Breast epithelium (tissue), 4 donors: Measurements from ENCODE around the gene ADCY1. TPM values are rescaled to one million over a fixed set of nuclear protein-coding genes. Genes with fewer than 3 reads are reported as not detected.

Experiments
- DNase-seq, 2 donors: peaks; one replicate each; pipeline ENCODE4 v3.0.0-alpha.2; 2019; ENCODE audit warnings: low spot score in 2 of 2
- H3K27ac ChIP-seq, 2 donors: fragments of 200-600 bp; sonication (generic) in 1 of 2; one replicate each; pipeline ENCODE4 v1.5.1; 2016 to 2019; ENCODE audit warnings: mild to moderate bottlenecking in 1 of 2
- H3K27me3 ChIP-seq, 2 donors: fragments of 200-600 bp; sonication (generic) in 1 of 2; one replicate each; pipeline versions ENCODE4 v1.5.1 to v1.6.0; 2017 to 2019; ENCODE audit warnings: control low read depth in 1 of 2, mild to moderate bottlenecking in 1 of 2
- H3K36me3 ChIP-seq: fragments of 200-600 bp; one replicate; pipeline ENCODE4 v1.5.1; 2019
- H3K4me1 ChIP-seq, 2 donors: fragments of 200-600 bp; sonication (generic); one replicate each; pipeline ENCODE4 v1.5.1; 2016 to 2019; ENCODE audit warnings: control low read depth in 1 of 2
- H3K4me3 ChIP-seq, 3 donors: fragments of 200-600 bp; sonication (generic); 1 replicate in 2 of 3; 2 replicates in 1 of 3; pipeline ENCODE4 v1.5.1; 2016 to 2019; ENCODE audit warnings: mild to moderate bottlenecking in 3 of 3, moderate library complexity in 2 of 3
- H3K9me3 ChIP-seq, 2 donors: fragments of 200-600 bp; sonication (generic) in 1 of 2; one replicate each; pipeline ENCODE4 v1.5.1; 2016 to 2019; ENCODE audit warnings: control low read depth in 1 of 2
- POLR2A ChIP-seq: fragments of 450-650 bp; IDR thresholded peaks from one replicate; pipeline ENCODE4 v1.6.1; 2016; ENCODE audit warnings: antibody characterized with exemption, mild to moderate bottlenecking, moderate library complexity
- POLR2AphosphoS5 ChIP-seq, 3 donors: sonication (generic); formaldehyde crosslinking; IDR thresholded peaks; one replicate each; pipeline ENCODE4 v1.6.1; 2017; ENCODE audit warnings: antibody characterized with exemption in 3 of 3
- intact Hi-C: fragments of 100-400 bp; cut with DNase I; formaldehyde crosslinking; loops from one replicate; pipeline ENCODE4 v1.15.1; 2023; ENCODE audit warnings: low total_unique reads
- total RNA-seq, 3 donors: library from RNA; depleted of rRNA; stranded (reverse); fragments of >200 nt; gene quantifications; one replicate each; pipeline ENCODE4 v1.1.0, GENCODE V29; 2016
- TF ChIP-seq, protein P1 (sequence below), 3 donors: fragments of 450-650 bp; IDR thresholded peaks; one replicate each; pipeline ENCODE4 v1.5.1; 2016 to 2017; ENCODE audit warnings: antibody characterized with exemption in 3 of 3, mild to moderate bottlenecking in 3 of 3, moderate library complexity in 3 of 3

ADCY1 gene
- total RNA-seq, 3 donors from 2014 or later, result 1.6 to 14.4 (median 2.5) TPM

DNA sequence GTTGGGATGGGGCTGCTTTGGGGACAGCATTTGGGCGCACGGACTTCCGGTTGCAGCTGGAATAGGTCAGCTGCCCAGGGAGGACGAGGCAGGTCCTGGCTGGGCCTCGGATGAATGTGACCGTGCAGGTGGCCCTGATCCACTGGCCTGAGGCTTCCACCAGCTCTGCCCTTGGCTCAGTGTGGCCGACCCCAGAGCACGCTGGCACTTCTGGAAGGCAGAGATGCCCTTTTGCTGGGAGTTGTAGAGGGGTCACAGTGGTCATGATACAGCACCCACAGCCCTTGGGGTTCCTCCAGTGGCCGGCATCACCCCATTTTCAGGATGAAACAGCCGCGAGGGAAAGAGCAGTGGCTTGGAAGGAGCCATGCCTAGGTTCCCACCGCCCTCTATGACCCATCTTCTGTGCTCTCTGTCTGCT is 19.0 kb downstream of the ADCY1 start:
- Histone ChIP-seq H3K27ac (no peak overlapping the region), H3K27me3 (no peaks in the 10 kb centered on the region), H3K36me3 (no peaks in the 10 kb centered on the region), H3K4me3 (no peak overlapping the region), H3K9me3 (no peaks in the 10 kb centered on the region), H3K4me1 (no peaks in the 10 kb centered on the region)
- intact Hi-C loops, result no loop called here
- TF ChIP-seq POLR2AphosphoS5 (IDR thresholded peaks at IDR 0.05) (no peak), POLR2A (no peak)
- TF ChIP-seq, protein P1, sequence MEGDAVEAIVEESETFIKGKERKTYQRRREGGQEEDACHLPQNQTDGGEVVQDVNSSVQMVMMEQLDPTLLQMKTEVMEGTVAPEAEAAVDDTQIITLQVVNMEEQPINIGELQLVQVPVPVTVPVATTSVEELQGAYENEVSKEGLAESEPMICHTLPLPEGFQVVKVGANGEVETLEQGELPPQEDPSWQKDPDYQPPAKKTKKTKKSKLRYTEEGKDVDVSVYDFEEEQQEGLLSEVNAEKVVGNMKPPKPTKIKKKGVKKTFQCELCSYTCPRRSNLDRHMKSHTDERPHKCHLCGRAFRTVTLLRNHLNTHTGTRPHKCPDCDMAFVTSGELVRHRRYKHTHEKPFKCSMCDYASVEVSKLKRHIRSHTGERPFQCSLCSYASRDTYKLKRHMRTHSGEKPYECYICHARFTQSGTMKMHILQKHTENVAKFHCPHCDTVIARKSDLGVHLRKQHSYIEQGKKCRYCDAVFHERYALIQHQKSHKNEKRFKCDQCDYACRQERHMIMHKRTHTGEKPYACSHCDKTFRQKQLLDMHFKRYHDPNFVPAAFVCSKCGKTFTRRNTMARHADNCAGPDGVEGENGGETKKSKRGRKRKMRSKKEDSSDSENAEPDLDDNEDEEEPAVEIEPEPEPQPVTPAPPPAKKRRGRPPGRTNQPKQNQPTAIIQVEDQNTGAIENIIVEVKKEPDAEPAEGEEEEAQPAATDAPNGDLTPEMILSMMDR (IDR thresholded peaks at IDR 0.05), result no peak
- peak in 1 of 2 donors; percentile 40 for DNase-seq

DNA sequence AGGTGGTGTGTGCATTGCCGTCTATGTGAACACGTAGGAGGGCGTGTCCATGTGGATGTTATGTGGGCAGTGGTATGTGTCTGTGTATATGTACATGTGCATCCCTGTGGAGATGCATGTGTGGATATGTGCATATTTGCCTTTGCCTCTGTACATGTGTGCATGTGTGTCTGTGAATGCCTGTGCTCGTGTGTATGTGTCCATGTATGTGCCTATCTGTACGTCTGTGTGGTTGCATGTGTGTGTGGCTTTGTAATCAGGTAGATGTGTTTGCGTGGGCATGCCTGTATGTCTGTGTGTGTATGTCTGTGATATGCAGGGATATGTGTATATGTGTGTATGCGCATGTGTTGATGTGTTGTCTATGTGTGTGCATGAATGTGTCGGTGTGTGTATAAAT is 19.7 kb downstream of the ADCY1 start:
- Histone ChIP-seq H3K27ac (no peak overlapping the region), H3K9me3 (no peaks in the 10 kb centered on the region)
- peak in 1 of 2 donors; percentile 2 for DNase-seq

DNA sequence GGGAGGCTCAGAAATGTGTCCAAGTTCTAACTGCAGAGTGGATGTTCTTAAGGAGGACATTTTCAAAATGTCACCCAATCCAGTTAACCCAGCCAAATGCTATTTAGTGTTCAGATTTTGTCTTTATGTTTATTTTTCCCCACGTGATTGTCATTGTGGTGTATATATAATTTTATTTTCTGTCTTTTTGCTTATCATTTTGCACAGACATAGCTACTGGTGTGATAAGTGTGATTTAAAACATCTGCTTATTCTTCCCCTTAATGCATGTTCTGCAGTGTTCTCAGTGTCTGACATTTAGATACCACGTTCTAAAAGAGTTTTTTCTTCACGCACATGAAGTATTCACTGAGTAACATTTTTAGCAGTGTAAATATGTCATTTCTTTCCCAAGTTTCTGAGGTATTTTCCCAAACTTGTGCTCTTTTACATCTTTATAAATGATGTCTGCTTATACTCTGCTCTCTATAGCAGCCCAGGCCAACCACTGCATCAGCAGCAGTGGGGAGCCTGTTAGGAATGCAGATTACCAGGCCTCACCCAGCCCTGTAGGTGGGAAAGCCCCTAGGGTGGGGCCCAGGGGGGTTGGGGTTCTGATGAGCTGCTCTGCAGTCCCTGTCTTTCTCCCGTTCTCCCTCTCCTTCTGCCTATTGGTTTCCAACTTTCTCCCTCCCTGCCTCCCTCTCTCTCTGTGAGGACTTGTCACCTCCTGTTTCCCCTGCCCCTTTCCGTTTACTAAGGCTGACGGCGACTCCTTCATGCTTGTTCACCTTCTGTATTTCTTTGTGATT is 20.8 kb downstream of the ADCY1 start:
- DNase-seq, result no peak
- TF ChIP-seq, protein P1 (IDR thresholded peaks at IDR 0.05), result no peak
- TF ChIP-seq POLR2AphosphoS5 (IDR thresholded peaks at IDR 0.05) (no peak), POLR2A (no peak)
- Histone ChIP-seq H3K4me1 (no peaks in the 10 kb centered on the region), H3K36me3 (no peaks in the 10 kb centered on the region), H3K4me3 (no peak overlapping the region), H3K9me3 (no peaks in the 10 kb centered on the region), H3K27me3 (no peaks in the 10 kb centered on the region), H3K27ac (no peak overlapping the region)
- intact Hi-C loops, result no loop called here

More for the DNA sequence above, 19.7 kb downstream of the ADCY1 start:
- no peak overlapping the region for H3K4me3 ChIP-seq
- TF ChIP-seq POLR2A (no peak), POLR2AphosphoS5 (IDR thresholded peaks at IDR 0.05) (no peak)
- TF ChIP-seq, protein P1 (IDR thresholded peaks at IDR 0.05), result no peak
- no peaks in the 10 kb centered on the region for H3K27me3 ChIP-seq
- intact Hi-C loops, result no loop called here
- no peaks in the 10 kb centered on the region for H3K36me3 ChIP-seq
- no peaks in the 10 kb centered on the region for H3K4me1 ChIP-seq

DNA sequence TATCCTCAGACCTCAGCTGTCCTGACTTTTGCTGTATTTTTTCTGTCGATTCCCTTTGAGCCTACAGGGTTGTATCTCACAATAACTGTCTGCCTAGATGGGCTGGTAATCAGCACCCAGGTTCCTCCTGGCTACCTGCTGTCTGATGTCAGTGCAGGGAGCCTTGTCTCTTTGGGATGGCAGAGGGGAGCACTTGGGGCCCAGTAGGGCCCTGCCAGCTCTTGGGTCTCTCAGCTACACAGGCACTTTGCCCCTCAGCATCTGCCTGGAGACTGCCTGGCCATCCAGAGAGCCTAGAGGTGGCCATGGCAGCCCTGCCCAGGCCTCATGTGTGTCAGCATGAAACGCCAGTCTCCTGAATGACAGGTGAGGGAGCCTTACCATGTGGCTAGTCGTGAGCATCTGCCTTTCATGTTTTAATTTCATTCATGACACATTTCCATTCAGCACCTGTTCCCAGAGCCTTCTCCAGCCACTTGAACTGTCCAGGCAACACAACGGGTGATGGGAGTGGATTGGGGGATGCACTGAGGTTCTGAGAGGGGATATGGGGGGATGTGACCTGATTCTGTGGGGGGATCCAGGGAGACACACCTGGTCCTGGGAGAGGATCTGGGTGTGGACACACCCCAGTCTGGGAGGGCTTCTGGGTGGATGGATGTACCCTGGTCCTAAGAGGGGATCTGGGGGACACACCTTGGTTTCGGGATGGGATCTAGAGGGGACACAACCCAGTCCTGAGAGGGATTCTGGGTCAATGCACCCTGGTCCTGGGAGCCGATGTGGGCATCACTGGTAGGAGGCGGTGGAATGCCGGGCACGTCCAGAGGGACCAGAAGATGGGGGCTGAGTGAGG is 21.9 kb downstream of the ADCY1 start:
- peak; percentile 11 to 19 for DNase-seq
- no peak overlapping the region for H3K27ac ChIP-seq
- no peaks in the 10 kb centered on the region for H3K9me3 ChIP-seq
- TF ChIP-seq, protein P1 (IDR thresholded peaks at IDR 0.05), result no peak
- TF ChIP-seq POLR2AphosphoS5 (IDR thresholded peaks at IDR 0.05) (no peak), POLR2A (no peak)
- no peaks in the 10 kb centered on the region for H3K27me3 ChIP-seq
- no peaks in the 10 kb centered on the region for H3K36me3 ChIP-seq
- no peak overlapping the region for H3K4me3 ChIP-seq
- intact Hi-C loops, result no loop called here
- H3K4me1 ChIP-seq, result no peaks in the 10 kb centered on the region

DNA sequence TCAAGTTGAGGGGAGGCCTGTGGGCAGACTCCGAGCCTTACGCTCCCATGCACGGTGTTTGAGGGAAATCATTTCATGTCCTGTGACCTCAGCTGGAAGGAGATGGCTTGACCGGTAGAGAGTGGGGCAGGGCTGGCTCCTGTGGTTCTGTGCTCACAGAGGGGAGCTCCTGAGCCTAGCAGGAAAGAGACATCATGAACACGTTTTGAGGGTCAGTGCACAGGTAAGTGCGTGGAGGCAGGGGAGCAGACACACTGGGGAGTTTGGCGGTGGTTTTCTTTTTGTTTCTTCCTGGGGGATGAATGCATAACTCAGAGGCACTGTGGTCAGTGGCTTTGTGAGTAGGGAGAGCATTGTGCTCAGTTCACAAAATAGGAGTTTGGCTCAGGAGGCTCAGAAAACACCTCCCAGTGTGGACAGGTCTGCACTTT is 22.5 kb downstream of the ADCY1 start:
- Histone ChIP-seq H3K4me1 (no peaks in the 10 kb centered on the region), H3K4me3 (no peak overlapping the region), H3K9me3 (no peaks in the 10 kb centered on the region), H3K27me3 (no peaks in the 10 kb centered on the region), H3K36me3 (no peaks in the 10 kb centered on the region), H3K27ac (no peak overlapping the region)
- peak in 1 of 2 donors; percentile 17 for DNase-seq
- intact Hi-C loops, result no loop called here
- TF ChIP-seq, protein P1 (IDR thresholded peaks at IDR 0.05), result no peak
- TF ChIP-seq POLR2AphosphoS5 (IDR thresholded peaks at IDR 0.05), result no peak
- TF ChIP-seq POLR2A, result no peak
